A549 (cell line): ENCODE results near the gene FERMT1.

Source experiments
- CHD4 ChIP-seq: fragments of 200-600 bp; sonication (generic); IDR thresholded peaks from 2 replicates; pipeline ENCODE4 v1.6.1; 2016; ENCODE audit warnings: antibody characterized with exemption, mild to moderate bottlenecking, borderline replicate concordance
- MYC ChIP-seq: IDR thresholded peaks from 2 replicates; pipeline ENCODE4 v1.6.1; 2012; ENCODE audit warnings: mild to moderate bottlenecking, inconsistent platforms, low read length, improper control_type of control experiment, borderline replicate concordance
- NFE2L2 ChIP-seq: fragments of 150-350 bp; conservative IDR thresholded peaks from 2 replicates; pipeline ENCODE4 v1.6.1; 2014; ENCODE audit warnings: low read length
- POLR2A ChIP-seq: IDR thresholded peaks from 2 replicates; pipeline ENCODE4 v1.6.1; 2012; ENCODE audit warnings: mild to moderate bottlenecking, low read length
- SMC3 ChIP-seq: fragments of >200 bp; sonication (Bioruptor Twin); formaldehyde crosslinking; IDR thresholded peaks from 3 replicates; pipeline ENCODE4 v1.6.1; 2018; ENCODE audit warnings: inconsistent platforms
- TFCP2L1 ChIP-seq: fragments of 250-450 bp; sonication (Bioruptor Pico); IDR thresholded peaks from 2 replicates; pipeline ENCODE4 v1.5.0; 2021; ENCODE audit warnings: mild to moderate bottlenecking
- ZC3H11A ChIP-seq: fragments of 450-650 bp; IDR thresholded peaks from 2 replicates; pipeline ENCODE4 v1.6.1; 2014; ENCODE audit warnings: antibody characterized with exemption, mild to moderate bottlenecking
- ZNF302 ChIP-seq: fragments of 250-450 bp; sonication (Bioruptor Pico); IDR thresholded peaks from 2 replicates; pipeline ENCODE4 v1.9.0; 2021; ENCODE audit warnings: inconsistent platforms, mild to moderate bottlenecking, moderate library complexity
- TF ChIP-seq, protein P1 (sequence below): fragments of >200 bp; sonication (Bioruptor Twin); formaldehyde crosslinking; IDR thresholded peaks from 3 replicates; pipeline ENCODE4 v1.5.1; 2016
- TF ChIP-seq, protein P2 (sequence below): fragments of 250-450 bp; sonication (Bioruptor Pico); IDR thresholded peaks from 2 replicates; pipeline ENCODE4 v1.5.0; 2021; ENCODE audit warnings: mild to moderate bottlenecking, moderate library complexity, borderline replicate concordance

DNA sequence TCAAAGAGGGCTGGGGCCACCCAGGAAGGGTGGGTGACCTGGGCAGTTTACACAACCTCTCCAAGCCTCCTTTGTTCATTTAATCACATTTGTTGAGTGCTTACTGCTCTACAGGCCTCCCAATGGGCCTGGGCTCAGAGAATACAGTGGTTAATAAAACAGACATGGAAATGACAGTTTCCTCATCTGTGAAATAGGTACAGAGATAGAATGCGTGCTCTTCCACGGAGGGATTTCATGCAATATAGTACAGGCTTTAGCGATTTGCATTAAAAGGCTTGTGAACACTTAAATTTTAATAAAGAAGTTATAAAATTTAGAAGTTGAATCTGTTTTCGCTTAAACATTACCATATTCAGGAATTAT is 802 bp upstream of the FERMT1 start:
- TF ChIP-seq, protein P1, sequence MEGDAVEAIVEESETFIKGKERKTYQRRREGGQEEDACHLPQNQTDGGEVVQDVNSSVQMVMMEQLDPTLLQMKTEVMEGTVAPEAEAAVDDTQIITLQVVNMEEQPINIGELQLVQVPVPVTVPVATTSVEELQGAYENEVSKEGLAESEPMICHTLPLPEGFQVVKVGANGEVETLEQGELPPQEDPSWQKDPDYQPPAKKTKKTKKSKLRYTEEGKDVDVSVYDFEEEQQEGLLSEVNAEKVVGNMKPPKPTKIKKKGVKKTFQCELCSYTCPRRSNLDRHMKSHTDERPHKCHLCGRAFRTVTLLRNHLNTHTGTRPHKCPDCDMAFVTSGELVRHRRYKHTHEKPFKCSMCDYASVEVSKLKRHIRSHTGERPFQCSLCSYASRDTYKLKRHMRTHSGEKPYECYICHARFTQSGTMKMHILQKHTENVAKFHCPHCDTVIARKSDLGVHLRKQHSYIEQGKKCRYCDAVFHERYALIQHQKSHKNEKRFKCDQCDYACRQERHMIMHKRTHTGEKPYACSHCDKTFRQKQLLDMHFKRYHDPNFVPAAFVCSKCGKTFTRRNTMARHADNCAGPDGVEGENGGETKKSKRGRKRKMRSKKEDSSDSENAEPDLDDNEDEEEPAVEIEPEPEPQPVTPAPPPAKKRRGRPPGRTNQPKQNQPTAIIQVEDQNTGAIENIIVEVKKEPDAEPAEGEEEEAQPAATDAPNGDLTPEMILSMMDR, result no peak
- TF ChIP-seq TFCP2L1 (CRISPR knock-in tag), result no peak
- TF ChIP-seq POLR2A, result no peak
- no peak for TF ChIP-seq ZNF302 (CRISPR knock-in tag)
- no peak for TF ChIP-seq CHD4
- no peak for TF ChIP-seq NFE2L2
- TF ChIP-seq ZC3H11A, result no peak
- TF ChIP-seq SMC3, result no peak
- TF ChIP-seq, protein P2, sequence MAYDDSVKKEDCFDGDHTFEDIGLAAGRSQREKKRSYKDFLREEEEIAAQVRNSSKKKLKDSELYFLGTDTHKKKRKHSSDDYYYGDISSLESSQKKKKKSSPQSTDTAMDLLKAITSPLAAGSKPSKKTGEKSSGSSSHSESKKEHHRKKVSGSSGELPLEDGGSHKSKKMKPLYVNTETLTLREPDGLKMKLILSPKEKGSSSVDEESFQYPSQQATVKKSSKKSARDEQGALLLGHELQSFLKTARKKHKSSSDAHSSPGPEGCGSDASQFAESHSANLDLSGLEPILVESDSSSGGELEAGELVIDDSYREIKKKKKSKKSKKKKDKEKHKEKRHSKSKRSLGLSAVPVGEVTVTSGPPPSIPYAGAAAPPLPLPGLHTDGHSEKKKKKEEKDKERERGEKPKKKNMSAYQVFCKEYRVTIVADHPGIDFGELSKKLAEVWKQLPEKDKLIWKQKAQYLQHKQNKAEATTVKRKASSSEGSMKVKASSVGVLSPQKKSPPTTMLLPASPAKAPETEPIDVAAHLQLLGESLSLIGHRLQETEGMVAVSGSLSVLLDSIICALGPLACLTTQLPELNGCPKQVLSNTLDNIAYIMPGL, result no peak
- no peak for TF ChIP-seq MYC
